ENCODE results near the gene COQ3.

Gene COQ3

DNA sequence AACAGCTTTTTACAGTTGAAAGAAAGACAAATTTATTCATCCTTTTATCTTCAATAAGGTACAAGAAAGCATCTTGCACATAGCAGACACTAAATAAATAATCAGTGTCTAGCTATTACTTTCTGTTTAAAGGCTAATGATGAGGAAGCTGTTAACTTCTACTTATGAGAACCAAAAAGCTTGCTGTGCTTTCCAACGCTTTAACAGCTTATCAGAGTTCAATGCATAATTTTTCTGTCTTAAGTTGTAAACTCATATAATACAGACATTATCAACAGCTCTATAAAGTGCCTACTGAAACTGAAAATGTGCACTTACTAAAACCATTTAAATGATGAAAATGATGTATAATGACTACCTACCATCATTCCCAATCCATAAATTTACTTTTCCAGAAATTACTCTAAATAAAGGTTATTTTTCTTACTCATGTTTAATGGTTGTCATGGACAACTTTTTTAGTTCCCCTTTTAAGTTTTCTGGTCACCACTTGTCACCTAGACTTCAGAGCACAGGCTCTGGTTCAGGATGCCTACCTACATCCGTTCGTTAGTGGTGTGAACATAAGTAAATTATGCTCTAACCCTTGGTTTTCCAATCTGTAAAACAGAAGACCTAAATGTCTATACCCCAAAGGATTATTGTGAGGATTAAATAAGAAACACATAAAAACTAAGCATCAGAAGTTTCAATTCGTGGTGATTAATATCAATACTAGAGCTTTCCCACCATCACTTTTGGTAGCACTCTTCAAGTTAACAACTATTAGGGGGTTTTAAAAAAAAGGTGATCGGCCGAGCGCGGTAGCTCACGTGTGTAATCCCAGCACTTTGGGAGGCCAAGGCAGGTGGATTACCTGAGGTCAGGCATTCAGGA lies 23.1 kb upstream of the COQ3 start:
- Histone ChIP-seq H3K4me2 (ENCODE audit: low read length, poor library complexity, severe bottlenecking) (no peak overlapping the region), H3K4me1 (ENCODE audit: control insufficient read depth, insufficient read depth, low read depth, low read length) (peaks cover 2% of the 10 kb centered on the region), H3K18ac (ENCODE audit: low read depth in 1 of 2, low read length in 2 of 2) (no peak overlapping the region), H3K23ac (ENCODE audit: low read length in 2 of 2) (no peak overlapping the region), H3K36me3 (ENCODE audit: control insufficient read depth in 1 of 2, insufficient read depth in 2 of 2, low read depth in 1 of 2, low read length in 2 of 2) (peaks cover 5 to 31% of the 10 kb centered on the region in 2 experiments), H2AFZ (ENCODE audit: low read depth, low read length) (no peak overlapping the region), H3K27me3 (ENCODE audit: control insufficient read depth in 1 of 2, insufficient read depth in 1 of 2, low read length in 2 of 2) (no peaks in the 10 kb centered on the region), H2AK5ac (ENCODE audit: low read length, severe bottlenecking) (no peak overlapping the region), H2BK5ac (ENCODE audit: low read depth, low read length, poor library complexity, severe bottlenecking) (no peak overlapping the region), H3K79me1 (replicated peaks; ENCODE audit: low read length, poor library complexity, severe bottlenecking) (peaks cover 1% of the 10 kb centered on the region), H3K4me3 (ENCODE audit: insufficient read depth in 1 of 2, low read depth in 1 of 2, low read length in 2 of 2) (no peak overlapping the region), H3K27ac (ENCODE audit: low read length, poor library complexity, severe bottlenecking) (no peak overlapping the region), H2BK15ac (ENCODE audit: low read depth, poor library complexity, severe bottlenecking) (no peak overlapping the region), H3K14ac (ENCODE audit: low read length in 2 of 2) (no peak overlapping the region), H3K9ac (ENCODE audit: low read length) (no peak overlapping the region), H3K4ac (ENCODE audit: low read depth in 1 of 2, low read length in 2 of 2) (no peak overlapping the region), H2BK12ac (ENCODE audit: low read length in 2 of 2) (no peak overlapping the region), H3K9me3 (ENCODE audit: control insufficient read depth, low read length) (no peaks in the 10 kb centered on the region), H4K8ac (ENCODE audit: low read length) (no peak overlapping the region), H4K91ac (ENCODE audit: low read length) (no peak overlapping the region), H2BK120ac (ENCODE audit: low read depth, low read length) (no peak overlapping the region)
- WGBS, result 98% methylated on average over 5 of the region's 9 CpGs
- no peak for DNase-seq

DNA sequence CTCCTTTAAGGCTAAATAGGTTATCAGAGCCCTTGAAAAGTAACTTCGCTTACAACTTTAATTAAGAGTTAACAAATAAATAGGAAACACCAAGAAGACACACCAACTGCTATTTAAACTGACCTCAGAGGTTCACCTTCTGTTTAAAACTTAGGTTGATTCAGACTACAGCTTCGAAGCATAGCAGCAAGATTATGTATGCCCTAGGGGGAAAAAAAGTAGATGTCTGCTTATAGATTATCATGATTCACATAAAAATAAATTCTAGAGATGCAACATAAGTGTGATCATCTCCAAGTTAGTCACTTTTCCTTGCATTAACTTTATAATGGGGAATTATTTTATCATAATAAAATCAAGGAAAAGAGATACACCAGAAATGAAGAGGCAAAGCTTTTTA lies 22.2 kb upstream of the COQ3 start:
- no peak overlapping the region for H4K91ac ChIP-seq (ENCODE audit: low read length)
- H4K8ac ChIP-seq (ENCODE audit: low read length), result no peak overlapping the region
- H3K14ac ChIP-seq (ENCODE audit: low read length in 2 of 2), result no peak overlapping the region
- no peaks in the 10 kb centered on the region for H3K27me3 ChIP-seq (ENCODE audit: control insufficient read depth in 1 of 2, insufficient read depth in 1 of 2, low read length in 2 of 2)
- no peak for DNase-seq
- H3K4me1 ChIP-seq (ENCODE audit: control insufficient read depth, insufficient read depth, low read depth, low read length), result no peaks in the 10 kb centered on the region
- no peak overlapping the region for H3K4me3 ChIP-seq (ENCODE audit: insufficient read depth in 1 of 2, low read depth in 1 of 2, low read length in 2 of 2)
- H3K4me2 ChIP-seq (ENCODE audit: low read length, poor library complexity, severe bottlenecking), result no peak overlapping the region
- 100% methylated on average over 1 of the region's 2 CpGs for WGBS
- H3K9me3 ChIP-seq (ENCODE audit: control insufficient read depth, low read length), result no peaks in the 10 kb centered on the region
- H2BK15ac ChIP-seq (ENCODE audit: low read depth, poor library complexity, severe bottlenecking), result no peak overlapping the region
- H3K79me1 ChIP-seq (replicated peaks; ENCODE audit: low read length, poor library complexity, severe bottlenecking), result peaks cover 1% of the 10 kb centered on the region
- no peak overlapping the region for H2BK5ac ChIP-seq (ENCODE audit: low read depth, low read length, poor library complexity, severe bottlenecking)
- peaks cover 2 to 31% of the 10 kb centered on the region in 2 experiments for H3K36me3 ChIP-seq (ENCODE audit: control insufficient read depth in 1 of 2, insufficient read depth in 2 of 2, low read depth in 1 of 2, low read length in 2 of 2)
- no peak overlapping the region for H3K4ac ChIP-seq (ENCODE audit: low read depth in 1 of 2, low read length in 2 of 2)
- no peak overlapping the region for H3K9ac ChIP-seq (ENCODE audit: low read length)
- H3K18ac ChIP-seq (ENCODE audit: low read depth in 1 of 2, low read length in 2 of 2), result no peak overlapping the region
- H3K27ac ChIP-seq (ENCODE audit: low read length, poor library complexity, severe bottlenecking), result no peak overlapping the region
- no peak overlapping the region for H3K23ac ChIP-seq (ENCODE audit: low read length in 2 of 2)
- no peak overlapping the region for H2AFZ ChIP-seq (ENCODE audit: low read depth, low read length)
- no peak overlapping the region for H2BK120ac ChIP-seq (ENCODE audit: low read depth, low read length)
- no peak overlapping the region for H2BK12ac ChIP-seq (ENCODE audit: low read length in 2 of 2)
- H2AK5ac ChIP-seq (ENCODE audit: low read length, severe bottlenecking), result no peak overlapping the region

DNA sequence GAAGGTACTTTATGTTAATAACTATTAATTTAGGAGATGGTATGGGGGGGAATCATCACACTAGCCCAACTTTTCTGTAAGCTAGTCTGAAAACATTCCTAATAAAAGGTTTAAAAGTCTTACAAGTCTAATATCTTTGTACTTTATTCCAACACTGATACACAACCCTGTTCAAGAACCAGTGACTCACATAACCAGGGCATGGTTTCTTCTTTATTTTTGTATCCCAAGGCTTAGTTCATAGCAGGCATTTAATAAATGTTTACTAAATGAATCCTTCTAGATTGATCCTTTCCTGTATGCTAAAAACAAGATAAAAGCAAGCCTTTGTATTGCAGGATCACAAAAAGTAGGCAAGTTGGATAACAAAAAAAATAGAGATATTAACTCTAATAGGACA lies 21.5 kb upstream of the COQ3 start:
- Histone ChIP-seq H3K36me3 (ENCODE audit: control insufficient read depth in 1 of 2, insufficient read depth in 2 of 2, low read depth in 1 of 2, low read length in 2 of 2) (peaks cover 5 to 39% of the 10 kb centered on the region in 2 experiments), H3K27me3 (ENCODE audit: control insufficient read depth in 1 of 2, insufficient read depth in 1 of 2, low read length in 2 of 2) (no peaks in the 10 kb centered on the region), H3K18ac (ENCODE audit: low read depth in 1 of 2, low read length in 2 of 2) (no peak overlapping the region), H3K27ac (ENCODE audit: low read length, poor library complexity, severe bottlenecking) (no peak overlapping the region), H2AK5ac (ENCODE audit: low read length, severe bottlenecking) (no peak overlapping the region), H3K79me1 (replicated peaks; ENCODE audit: low read length, poor library complexity, severe bottlenecking) (peaks cover 3% of the 10 kb centered on the region), H2BK120ac (ENCODE audit: low read depth, low read length) (no peak overlapping the region), H4K8ac (ENCODE audit: low read length) (no peak overlapping the region), H3K4ac (ENCODE audit: low read depth in 1 of 2, low read length in 2 of 2) (no peak overlapping the region), H4K91ac (ENCODE audit: low read length) (no peak overlapping the region), H3K9me3 (ENCODE audit: control insufficient read depth, low read length) (no peaks in the 10 kb centered on the region), H3K4me1 (ENCODE audit: control insufficient read depth, insufficient read depth, low read depth, low read length) (no peaks in the 10 kb centered on the region), H2BK12ac (ENCODE audit: low read length in 2 of 2) (no peak overlapping the region), H3K14ac (ENCODE audit: low read length in 2 of 2) (no peak overlapping the region), H2BK15ac (ENCODE audit: low read depth, poor library complexity, severe bottlenecking) (no peak overlapping the region), H3K4me2 (ENCODE audit: low read length, poor library complexity, severe bottlenecking) (no peak overlapping the region), H3K23ac (ENCODE audit: low read length in 2 of 2) (no peak overlapping the region), H3K9ac (ENCODE audit: low read length) (no peak overlapping the region), H3K4me3 (ENCODE audit: insufficient read depth in 1 of 2, low read depth in 1 of 2, low read length in 2 of 2) (no peak overlapping the region), H2BK5ac (ENCODE audit: low read depth, low read length, poor library complexity, severe bottlenecking) (no peak overlapping the region), H2AFZ (ENCODE audit: low read depth, low read length) (no peak overlapping the region)
- no peak for DNase-seq

DNA sequence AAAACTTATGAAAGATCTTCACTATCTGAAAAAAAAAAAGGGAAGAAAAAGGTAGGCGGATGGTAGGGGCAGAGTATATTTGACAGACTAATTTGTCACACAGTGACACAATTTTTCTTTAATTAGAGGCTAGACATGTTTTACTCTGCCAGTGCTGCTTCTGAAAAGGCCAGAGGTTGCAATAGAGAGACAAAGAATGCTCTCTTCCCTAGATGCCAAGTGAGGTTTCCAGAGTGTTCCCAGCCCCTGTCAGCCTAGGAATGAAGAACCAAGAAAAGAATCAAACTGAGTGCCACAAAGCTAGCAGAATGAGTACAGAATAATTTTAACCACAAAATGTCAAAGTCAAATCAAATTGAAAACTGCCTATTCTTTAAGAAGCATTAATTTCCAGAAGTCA lies 18.1 kb upstream of the COQ3 start:
- 100% methylated on average over 1 of the region's 1 CpG for WGBS

More for the DNA sequence above, 18.1 kb upstream of the COQ3 start:
- Histone ChIP-seq H3K23ac (ENCODE audit: low read length in 2 of 2) (no peak overlapping the region), H2AK5ac (ENCODE audit: low read length, severe bottlenecking) (peak overlapping the region; percentile 9), H3K79me1 (replicated peaks; ENCODE audit: low read length, poor library complexity, severe bottlenecking) (peaks cover 11% of the 10 kb centered on the region), H3K4me1 (ENCODE audit: control insufficient read depth, insufficient read depth, low read depth, low read length) (no peaks in the 10 kb centered on the region), H3K36me3 (ENCODE audit: control insufficient read depth in 1 of 2, insufficient read depth in 2 of 2, low read depth in 1 of 2, low read length in 2 of 2) (peaks cover 9 to 73% of the 10 kb centered on the region in 2 experiments), H3K9me3 (ENCODE audit: control insufficient read depth, low read length) (no peaks in the 10 kb centered on the region), H3K27ac (ENCODE audit: low read length, poor library complexity, severe bottlenecking) (no peak overlapping the region), H2BK12ac (ENCODE audit: low read length in 2 of 2) (no peak overlapping the region), H3K14ac (ENCODE audit: low read length in 2 of 2) (no peak overlapping the region), H3K9ac (ENCODE audit: low read length) (no peak overlapping the region), H3K18ac (ENCODE audit: low read depth in 1 of 2, low read length in 2 of 2) (no peak overlapping the region), H3K4me2 (ENCODE audit: low read length, poor library complexity, severe bottlenecking) (no peak overlapping the region), H3K27me3 (ENCODE audit: control insufficient read depth in 1 of 2, insufficient read depth in 1 of 2, low read length in 2 of 2) (no peaks in the 10 kb centered on the region), H2BK15ac (ENCODE audit: low read depth, poor library complexity, severe bottlenecking) (no peak overlapping the region), H2AFZ (ENCODE audit: low read depth, low read length) (no peak overlapping the region), H4K91ac (ENCODE audit: low read length) (no peak overlapping the region), H3K4me3 (ENCODE audit: insufficient read depth in 1 of 2, low read depth in 1 of 2, low read length in 2 of 2) (no peak overlapping the region), H2BK120ac (ENCODE audit: low read depth, low read length) (no peak overlapping the region), H4K8ac (ENCODE audit: low read length) (no peak overlapping the region), H2BK5ac (ENCODE audit: low read depth, low read length, poor library complexity, severe bottlenecking) (no peak overlapping the region), H3K4ac (ENCODE audit: low read depth in 1 of 2, low read length in 2 of 2) (no peak overlapping the region)
- no peak for DNase-seq

Measured in mesenchymal stem cell (in vitro differentiated cells and primary cell).